Gastroesophageal sphincter (tissue), 3 donors: ENCODE measurements around the gene TOMM34.

ENCODE experiments used
- CTCF ChIP-seq, 4 experiments: fragments of 200-600 bp in 2 of 4; fragments of 450-650 bp in 2 of 4; sonication (generic) in 1 of 4; IDR thresholded peaks; one replicate each; pipeline ENCODE4 v1.5.1; 2017 to 2019; ENCODE audit warnings: antibody characterized with exemption in 4 of 4, mild to moderate bottlenecking in 2 of 4, moderate library complexity in 2 of 4
- EP300 ChIP-seq: sonication (generic); formaldehyde crosslinking; IDR thresholded peaks from one replicate; pipeline ENCODE4 v1.6.1; 2017; ENCODE audit warnings: antibody characterized with exemption, mild to moderate bottlenecking
- POLR2A ChIP-seq, 2 donors: fragments of 450-650 bp; IDR thresholded peaks; one replicate each; pipeline ENCODE4 v1.6.1; 2017; ENCODE audit warnings: antibody characterized with exemption in 2 of 2, mild to moderate bottlenecking in 2 of 2, moderate library complexity in 1 of 2

DNA sequence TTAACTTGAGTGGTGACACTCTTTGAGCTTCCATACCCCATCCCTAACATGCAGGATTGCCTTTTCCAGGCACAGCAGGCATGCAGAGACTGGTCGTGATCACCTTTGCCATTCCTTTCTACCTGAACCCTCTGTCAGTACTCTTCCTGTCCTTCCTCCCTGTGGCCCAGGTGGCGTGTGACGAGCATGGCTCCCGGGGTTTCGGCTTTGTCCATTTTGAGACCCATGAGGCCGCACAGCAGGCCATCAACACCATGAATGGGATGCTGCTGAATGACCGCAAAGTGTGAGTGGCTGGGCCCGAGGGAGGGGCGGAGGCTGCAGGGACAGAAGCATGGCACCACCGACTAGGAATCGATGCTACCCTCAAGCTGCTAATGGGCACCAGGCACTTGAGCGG is 43.6 kb downstream of the TOMM34 start:
- TF ChIP-seq CTCF (IDR thresholded peaks at IDR 0.05) = no peak
- no peak for TF ChIP-seq POLR2A (IDR thresholded peaks at IDR 0.05)
- TF ChIP-seq EP300 = no peak
